NCI-H2196 treated with DMSO at 0.1 percent for 48 hours (cell line): ENCODE measurements around the gene CRTC2.
"Not testable (repeated sequence)": the region's sequence is repeated elsewhere in the genome, so short reads cannot be mapped to it uniquely, and the experiment has no call there.

Experiments used
- DNase-seq: peaks from one replicate; lab custom pipeline; 2025; ENCODE audit not compliant: unreplicated experiment; lab: John Stamatoyannopoulos, UW

CRTC2 gene

GRCh38 chr1:153929981-153930948, 28.1 kb downstream of the CRTC2 start:
- no peak for DNase-seq

GRCh38 chr1:153929426-153929825, 29.0 kb downstream of the CRTC2 start:
- DNase-seq: no peak

GRCh38 chr1:153928791-153929341, 29.5 kb downstream of the CRTC2 start:
- no peak for DNase-seq

GRCh38 chr1:153928245-153928644, 30.2 kb downstream of the CRTC2 start:
- DNase-seq: no peak

GRCh38 chr1:153926405-153926804, 32.0 kb downstream of the CRTC2 start:
- no peak for DNase-seq

GRCh38 chr1:153922972-153923925, 35.2 kb downstream of the CRTC2 start, which contains the start of gene GATAD2B:
TSS of gene GATAD2B (minus strand) at chr1:153922972. CDS start at chr1:153828347, 94,625 bp downstream.
- DNase-seq: peak; percentile 99

- DNase-seq: no peak
These were observed 36.1 kb downstream of the CRTC2 start for GRCh38 chr1:153922076-153922971.

- no peak for DNase-seq
These were observed 36.7 kb downstream of the CRTC2 start for GRCh38 chr1:153921803-153922075.

GRCh38 chr1:153921080-153921802, 37.2 kb downstream of the CRTC2 start:
- DNase-seq: no peak

GRCh38 chr1:153919876-153920852, 38.2 kb downstream of the CRTC2 start:
- no peak for DNase-seq

- no peak for DNase-seq
These were observed 42.1 kb downstream of the CRTC2 start for GRCh38 chr1:153916297-153916696.

GRCh38 chr1:153912349-153912748, 46.1 kb downstream of the CRTC2 start:
- no peak for DNase-seq

- not testable (repeated sequence) for DNase-seq
These were observed 47.9 kb downstream of the CRTC2 start for GRCh38 chr1:153910560-153910959.

GRCh38 chr1:153908071-153908470, 50.3 kb downstream of the CRTC2 start:
- no peak for DNase-seq

GRCh38 chr1:153907134-153907533, 51.3 kb downstream of the CRTC2 start:
- no peak for DNase-seq

- DNase-seq: no peak
These were observed 52.0 kb downstream of the CRTC2 start for GRCh38 chr1:153906396-153906795.

- DNase-seq: not testable (repeated sequence)
These were observed 52.5 kb downstream of the CRTC2 start for GRCh38 chr1:153905908-153906307.

- no peak for DNase-seq
These were observed 54.5 kb downstream of the CRTC2 start for GRCh38 chr1:153903841-153904455.
